ENCODE results near the gene GJA4.
"Not testable (repeated sequence)": the region's sequence is repeated elsewhere in the genome, so short reads cannot be mapped to it uniquely, and the experiment has no call there.

GJA4 gene

GRCh38 chr1:34770891-34771504 lies 21.8 kb upstream of the GJA4 start:
- no peak for ATAC-seq

DNA sequence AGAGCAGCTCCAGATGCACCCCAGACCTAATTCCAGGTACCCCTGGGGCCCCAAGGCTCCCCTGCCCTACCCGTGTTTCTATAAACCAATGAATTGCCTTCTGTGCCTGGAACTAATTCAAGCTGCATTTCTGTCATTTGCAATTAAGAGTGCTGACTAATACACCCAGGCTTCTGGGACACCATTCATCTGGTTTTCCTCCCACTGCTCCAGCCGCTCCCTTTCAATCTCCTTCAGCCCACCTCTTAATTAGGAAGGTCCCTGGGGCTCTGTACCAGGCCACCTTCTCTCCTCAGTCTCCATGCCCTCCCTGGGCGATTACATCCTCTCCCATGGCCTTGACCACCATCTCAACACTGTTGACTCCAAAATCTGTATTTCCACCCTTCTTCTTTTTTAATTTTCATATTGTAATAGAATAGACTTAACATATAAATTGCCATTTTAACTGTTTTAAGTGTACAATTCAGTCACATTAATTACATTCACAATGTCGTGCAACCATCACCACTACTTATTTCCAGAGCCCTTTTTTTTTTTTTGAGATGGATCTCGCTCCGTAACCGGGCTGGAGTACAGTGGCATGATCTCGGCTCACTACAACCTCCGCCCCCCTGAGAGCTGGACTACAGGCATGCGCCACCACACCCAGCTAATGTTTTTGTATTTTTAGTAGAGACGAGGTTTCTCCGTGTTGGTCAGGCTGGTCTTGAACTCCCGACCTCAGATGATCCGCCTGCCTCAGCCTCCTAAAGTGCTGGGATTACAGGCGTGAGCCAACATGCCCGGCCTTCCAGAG lies 21.0 kb upstream of the GJA4 start:
- ATAC-seq, result no peak

DNA sequence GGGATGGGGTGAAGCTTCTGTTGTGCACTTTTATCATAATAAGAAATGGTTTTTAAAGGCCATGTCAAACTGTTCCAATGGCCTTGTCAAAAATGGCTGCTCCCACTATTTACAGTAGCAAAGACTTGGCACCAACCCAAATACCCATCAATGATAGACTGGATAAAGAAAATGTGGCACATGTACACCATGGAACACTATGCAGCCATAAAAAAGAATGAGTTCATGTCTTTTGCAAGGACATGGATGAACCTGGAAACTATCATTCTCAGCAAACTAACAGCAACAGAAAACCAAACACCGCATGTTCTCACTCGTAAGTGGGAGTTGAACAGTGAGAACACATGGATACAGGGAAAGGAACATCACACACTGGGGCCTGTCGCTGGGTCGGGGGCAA lies 19.7 kb upstream of the GJA4 start:
- ATAC-seq, result not testable (repeated sequence)

DNA sequence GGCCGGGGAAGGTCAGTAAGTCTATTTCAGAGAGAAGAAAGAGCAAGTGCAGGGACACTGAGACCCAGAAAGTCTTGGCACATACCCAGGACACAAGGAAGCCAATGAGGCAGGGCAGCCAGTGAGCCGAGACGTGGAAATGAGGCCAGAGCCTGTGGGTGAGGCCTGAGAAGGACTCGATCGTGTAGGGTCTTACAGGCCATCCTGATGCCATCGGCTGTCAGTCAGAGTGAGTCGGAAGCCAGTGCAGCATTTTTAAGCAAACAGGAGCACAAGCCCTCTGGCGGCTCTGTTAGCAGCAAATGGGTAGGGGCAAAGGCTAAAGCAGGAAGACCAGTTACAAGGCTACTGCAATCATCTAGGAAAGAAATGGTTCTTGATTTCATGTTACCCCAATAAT lies 17.8 kb upstream of the GJA4 start:
- ATAC-seq, result no peak

- no peak for ATAC-seq
These were observed 15.9 kb upstream of the GJA4 start for GRCh38 chr1:34776911-34777310.

DNA sequence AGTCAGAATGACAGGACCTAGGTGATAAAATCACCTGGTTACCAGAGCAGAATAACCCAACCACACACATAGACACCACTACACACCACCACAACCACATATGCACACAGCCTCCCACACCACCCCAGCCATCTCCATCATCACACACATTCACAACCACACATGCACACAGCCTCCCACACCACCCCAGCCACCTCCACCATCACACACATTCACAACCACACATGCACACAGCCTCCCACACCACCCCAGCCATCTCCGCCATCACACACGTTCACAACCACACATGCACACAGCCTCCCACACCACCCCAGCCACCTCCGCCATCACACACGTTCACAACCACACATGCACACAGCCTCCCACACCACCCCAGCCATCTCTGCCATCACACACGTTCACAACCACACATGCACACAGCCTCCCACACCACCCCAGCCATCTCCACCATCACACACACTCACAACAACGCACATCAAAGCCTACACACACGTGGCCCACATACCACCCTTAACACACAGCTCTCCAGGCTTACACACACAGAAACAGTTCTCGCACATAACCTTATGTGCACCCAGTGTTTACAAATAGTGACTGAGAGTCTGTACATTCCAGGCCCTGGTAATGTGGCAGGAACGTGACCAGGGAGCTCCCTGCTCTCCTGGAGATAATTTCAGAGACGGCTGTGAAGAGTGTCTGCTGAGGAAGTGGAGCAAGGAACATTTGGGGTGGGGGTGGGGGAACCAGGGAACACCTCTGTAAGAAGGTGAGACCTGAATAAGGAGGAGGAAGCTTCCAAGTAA lies 15.1 kb upstream of the GJA4 start:
- no peak for ATAC-seq

DNA sequence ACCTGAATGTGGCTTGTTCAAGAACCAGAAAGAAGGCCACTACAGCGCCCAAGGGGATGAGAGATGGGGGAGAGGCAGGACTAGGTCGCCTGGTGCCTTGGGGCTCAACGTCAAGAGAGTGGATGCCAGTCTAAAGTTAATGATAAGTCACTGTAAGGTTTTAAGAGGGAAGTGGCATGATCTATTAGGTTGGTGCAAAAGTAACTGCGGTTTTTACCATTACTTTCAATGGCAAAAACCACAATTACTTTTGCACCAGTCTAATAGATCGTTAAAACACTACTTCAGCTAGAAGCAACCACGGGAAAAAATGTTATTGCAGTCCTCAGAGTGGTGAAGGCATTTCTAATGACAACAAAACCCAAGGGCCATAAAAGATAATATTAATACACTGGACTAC lies 14.4 kb upstream of the GJA4 start:
- ATAC-seq, result no peak

DNA sequence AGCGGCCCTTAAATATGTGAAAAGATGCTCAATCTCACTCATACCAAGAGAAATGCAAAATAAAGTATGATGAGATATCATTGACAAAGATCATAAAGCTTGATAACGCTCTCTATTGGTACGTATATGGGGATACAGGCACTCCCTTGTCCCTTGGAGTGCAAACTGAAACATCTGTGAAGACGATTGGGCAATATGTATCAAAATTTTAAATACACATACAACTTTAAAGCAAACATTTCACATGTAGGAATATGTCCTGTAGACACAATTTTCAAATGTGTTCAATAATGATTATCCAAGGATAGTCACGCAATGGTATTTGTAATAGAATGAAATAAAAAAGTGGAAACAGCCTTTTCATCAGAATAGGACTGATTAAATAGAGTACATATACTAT lies 13.8 kb upstream of the GJA4 start:
- no peak for ATAC-seq

- ATAC-seq, result no peak
These were observed 13.3 kb upstream of the GJA4 start for GRCh38 chr1:34779526-34779925.

DNA sequence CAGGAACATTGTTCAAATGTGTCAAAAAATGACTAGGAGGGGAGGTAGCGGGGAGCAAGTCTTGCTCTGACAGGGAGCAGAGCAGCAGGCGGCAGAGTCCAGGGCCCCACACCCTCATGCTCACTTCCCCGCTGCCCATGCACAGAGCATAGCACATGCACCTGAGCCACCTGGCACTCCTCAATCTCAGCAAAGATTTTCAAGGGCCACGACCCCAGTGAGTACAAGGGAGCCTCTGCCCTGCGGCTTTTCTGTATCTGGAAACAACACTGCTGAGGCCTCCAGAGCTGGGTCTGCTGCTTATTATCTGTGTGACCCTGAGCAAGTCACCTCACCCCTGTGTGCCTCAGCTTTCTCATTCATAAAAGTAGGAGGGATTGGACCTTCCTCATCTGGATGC lies 12.8 kb upstream of the GJA4 start:
- no peak for ATAC-seq

- ATAC-seq, result no peak
These were observed 12.3 kb upstream of the GJA4 start for GRCh38 chr1:34780528-34780927.

DNA sequence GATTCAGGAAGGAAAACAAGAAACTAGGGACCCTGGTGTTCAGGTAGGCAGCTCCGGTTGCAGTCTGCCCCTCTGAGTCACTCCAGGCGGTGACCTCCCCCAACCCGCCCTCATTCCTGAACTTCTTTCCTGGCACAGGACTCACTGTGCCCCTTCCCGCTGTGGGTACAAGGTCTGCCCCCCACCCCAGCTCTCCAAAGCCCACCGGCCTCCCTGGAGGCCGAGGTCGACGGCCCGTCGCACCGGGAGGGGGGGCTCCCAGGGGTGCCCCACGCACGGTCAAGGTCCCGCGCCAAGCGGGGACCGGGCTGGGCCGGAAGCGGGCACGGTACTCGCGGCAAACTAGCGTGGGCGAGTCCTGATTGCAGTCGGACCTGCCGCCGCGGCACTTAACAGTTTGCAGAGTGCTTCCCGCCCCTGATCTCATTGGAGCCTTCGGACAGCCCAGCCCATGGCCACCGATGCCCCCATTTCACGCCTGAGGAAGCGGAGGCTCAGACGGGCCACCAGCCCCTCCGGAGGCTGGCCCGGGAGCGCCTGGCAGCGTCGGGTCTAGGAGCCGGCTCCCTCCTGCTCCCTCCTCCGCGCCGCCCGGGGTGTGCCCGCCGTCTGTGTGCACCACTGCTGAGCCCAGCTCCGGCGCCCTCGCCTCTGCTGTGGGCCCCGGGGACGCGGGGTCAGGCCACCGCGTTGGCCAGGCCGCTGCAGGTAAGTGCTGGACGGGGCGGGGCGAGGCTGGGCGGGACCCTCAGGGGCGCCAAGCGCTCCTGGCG lies 11.5 kb upstream of the GJA4 start, which contains the start of gene GJB3:
GJB3 (plus strand) TSS at position 144 of the 773 bp plus-strand sequence. CDS start 3,549 bp downstream, outside the sequence.
- no peak for ATAC-seq

DNA sequence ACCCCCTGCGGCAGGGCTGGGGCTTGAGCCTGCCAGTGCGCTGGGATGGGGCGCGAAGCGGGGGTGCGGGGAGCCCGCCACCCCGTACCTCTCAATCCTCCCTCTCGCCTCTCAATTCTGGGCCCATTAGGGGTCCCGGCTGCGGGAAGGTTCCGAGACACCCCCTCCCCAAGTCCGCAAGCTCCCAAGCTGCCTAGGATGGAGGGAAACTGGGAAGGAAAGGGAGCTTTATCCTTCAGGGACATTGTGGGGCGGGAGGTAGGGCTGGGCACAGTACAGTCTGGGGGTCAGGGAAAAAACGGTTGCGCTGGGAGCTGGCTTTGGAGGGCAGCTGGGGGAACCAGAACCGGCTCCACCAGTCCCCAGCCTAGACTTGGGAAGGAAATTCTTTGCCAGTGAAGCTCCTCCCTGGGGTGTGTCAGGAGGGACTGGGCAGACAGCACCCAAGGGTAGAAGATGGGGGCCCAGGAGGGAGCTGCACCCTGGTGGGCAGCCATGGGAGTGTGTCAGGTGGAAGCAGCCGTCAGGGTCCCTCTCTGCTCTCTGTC lies 10.9 kb upstream of the GJA4 start:
- no peak for ATAC-seq

DNA sequence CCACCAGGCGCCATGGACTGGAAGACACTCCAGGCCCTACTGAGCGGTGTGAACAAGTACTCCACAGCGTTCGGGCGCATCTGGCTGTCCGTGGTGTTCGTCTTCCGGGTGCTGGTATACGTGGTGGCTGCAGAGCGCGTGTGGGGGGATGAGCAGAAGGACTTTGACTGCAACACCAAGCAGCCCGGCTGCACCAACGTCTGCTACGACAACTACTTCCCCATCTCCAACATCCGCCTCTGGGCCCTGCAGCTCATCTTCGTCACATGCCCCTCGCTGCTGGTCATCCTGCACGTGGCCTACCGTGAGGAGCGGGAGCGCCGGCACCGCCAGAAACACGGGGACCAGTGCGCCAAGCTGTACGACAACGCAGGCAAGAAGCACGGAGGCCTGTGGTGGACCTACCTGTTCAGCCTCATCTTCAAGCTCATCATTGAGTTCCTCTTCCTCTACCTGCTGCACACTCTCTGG lies 8.0 kb upstream of the GJA4 start:
- no peak for ATAC-seq

GRCh38 chr1:34785231-34785874 lies 7.4 kb upstream of the GJA4 start:
- no peak for ATAC-seq

- no peak for ATAC-seq
These were observed 6.8 kb upstream of the GJA4 start for GRCh38 chr1:34785875-34786470.

DNA sequence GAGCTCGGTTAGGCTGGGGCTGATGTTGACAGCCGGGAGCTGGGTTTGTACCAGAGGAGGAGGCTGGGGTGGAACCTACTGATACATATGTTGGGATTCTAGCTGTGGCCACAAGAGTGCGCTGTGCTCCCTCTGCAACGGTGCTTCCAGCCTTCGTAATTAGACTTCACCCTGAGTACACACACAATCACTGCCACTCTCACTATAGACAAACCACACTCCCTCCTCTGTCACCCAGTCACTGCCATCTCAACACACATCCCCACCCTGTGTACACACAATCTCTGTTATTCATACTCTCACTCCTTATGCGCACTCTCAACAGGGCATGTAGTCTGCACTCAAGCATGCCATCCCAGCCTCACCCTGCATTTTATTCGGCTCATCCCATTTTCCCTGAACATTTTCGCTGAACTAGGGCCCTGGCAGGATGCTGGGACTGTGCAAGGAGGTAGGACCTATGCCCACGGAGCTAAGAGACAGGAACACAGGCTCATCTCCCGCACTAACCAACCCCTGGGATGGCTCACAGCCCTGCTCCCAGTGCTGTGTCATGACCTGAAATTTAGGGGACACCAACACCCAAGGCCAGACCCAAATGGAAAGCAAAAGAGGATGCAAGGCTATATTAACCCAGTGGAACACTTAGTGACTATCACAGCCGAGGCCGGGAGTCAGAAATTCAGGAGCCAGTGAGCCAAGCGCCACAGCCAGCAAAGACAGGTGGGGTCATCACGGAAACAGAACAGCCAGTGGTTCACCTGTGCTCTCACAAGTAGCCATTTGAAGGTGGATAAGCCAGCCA lies 6.1 kb upstream of the GJA4 start:
- ATAC-seq, result peak; percentile 71 to 81

DNA sequence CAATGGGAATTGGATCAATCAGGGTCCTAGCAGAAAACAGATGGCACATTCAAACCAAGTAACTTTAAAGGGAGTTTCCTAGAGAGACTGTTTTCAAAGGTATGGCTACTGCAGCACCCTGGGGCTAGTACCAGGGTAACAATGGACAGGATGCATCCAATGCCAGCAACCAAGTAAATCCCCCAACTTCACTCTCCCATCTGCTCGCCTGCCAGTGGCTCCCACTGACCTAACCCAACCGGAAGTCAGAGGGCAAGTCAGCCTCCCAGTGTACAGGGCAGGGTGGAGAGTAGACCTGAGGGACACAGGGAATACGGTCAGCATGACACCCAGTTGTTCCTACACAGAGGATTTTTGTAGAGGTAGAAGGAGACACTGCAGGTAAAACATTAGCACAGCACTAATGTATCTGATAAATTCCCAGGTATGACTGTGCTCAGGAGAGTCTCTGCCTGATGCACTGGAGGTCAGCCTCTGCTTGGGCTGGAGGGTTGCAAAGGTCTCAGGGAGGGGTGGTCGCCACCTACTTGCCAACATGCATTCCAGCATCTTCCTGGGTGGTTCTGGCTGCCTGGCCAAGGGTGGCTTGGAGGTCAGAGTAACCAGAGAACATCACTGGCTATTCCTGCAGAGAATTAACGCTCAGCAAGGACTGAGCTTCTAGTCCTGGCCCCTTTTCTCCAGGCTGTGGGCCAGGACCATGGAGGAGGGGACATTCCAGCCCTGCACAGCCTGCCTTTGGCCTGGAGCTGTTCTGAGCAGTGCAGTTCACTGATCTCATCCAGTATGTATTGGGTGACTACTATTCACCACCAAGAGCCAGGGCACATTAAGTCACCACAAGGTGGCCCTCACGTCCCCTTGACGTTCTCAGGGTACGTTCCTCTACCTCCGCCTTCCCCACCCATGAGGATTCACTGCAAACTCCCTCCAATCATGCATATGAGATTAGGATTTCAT lies 5.1 kb upstream of the GJA4 start:
- no peak for ATAC-seq

GRCh38 chr1:34790985-34791384 lies 1.8 kb upstream of the GJA4 start:
- no peak for ATAC-seq
